ENCODE data around the gene ATP5MK.

Gene ATP5MK, protein sequence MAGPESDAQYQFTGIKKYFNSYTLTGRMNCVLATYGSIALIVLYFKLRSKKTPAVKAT

DNA sequence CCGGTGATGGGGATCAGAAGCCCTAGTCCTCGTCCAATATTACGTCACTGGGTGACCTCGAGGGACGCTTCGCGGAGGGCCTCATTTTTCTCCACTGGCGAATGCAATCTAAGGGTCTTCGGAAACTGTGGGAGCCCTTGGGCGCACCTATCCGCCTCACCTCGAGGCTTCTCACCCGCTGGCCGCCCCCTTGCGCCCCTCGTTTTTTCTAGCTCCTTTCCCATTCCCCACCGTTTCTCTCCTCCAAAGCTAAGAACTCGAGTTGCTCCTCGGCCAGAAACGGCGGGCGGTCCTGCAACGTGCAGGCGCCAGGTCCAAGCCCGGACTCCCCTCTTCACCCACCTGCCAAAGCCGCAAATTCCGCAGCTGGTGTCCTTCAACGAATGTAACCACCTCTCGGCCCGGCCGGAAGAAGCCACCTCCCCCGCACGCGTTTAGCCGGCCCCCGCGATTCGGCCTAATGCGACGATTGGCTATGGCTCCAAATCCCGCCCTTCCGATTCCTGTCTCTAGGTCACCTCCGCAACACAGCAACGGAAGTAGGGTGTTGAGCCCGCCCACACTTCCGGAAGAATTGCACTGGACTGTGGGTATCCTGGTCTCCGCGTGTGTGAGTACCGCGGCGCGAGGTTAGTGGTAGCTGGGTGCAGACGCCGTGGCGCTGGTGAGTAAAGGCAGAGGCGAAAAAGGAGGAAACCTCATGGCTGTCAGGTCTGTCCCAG lies at the start of gene ATP5MK, which contains the start of gene PDCD11:
TSS of gene ATP5MK (minus strand) at position 409 of the 722 bp plus-strand sequence. CDS start 4,018 bp downstream, outside the sequence.
TSS of gene PDCD11 (plus strand) at position 560 of the 722 bp plus-strand sequence. CDS start 1,801 bp downstream, outside the sequence.
- Histone ChIP-seq H3K4me3 (ENCODE audit: low read length) (peak within 1 kb of the TSS; percentile 98), H3K9ac (ENCODE audit: low read length) (peak within 1 kb of the TSS; percentile 91), H3K4me1 (ENCODE audit: control insufficient read depth, low read depth, low read length) (peaks cover 15% of the 10 kb centered on the region), H3K36me3 (ENCODE audit: control insufficient read depth, low read depth, low read length) (peaks cover 44% of the 10 kb centered on the region), H3K9me3 (ENCODE audit: control insufficient read depth, low read depth, low read length) (no peaks in the 10 kb centered on the region), H3K27me3 (ENCODE audit: control insufficient read depth, insufficient read depth, low read length) (no peaks in the 10 kb centered on the region), H3K27ac (ENCODE audit: low read length) (peak within 1 kb of the TSS; percentile 49)

DNA sequence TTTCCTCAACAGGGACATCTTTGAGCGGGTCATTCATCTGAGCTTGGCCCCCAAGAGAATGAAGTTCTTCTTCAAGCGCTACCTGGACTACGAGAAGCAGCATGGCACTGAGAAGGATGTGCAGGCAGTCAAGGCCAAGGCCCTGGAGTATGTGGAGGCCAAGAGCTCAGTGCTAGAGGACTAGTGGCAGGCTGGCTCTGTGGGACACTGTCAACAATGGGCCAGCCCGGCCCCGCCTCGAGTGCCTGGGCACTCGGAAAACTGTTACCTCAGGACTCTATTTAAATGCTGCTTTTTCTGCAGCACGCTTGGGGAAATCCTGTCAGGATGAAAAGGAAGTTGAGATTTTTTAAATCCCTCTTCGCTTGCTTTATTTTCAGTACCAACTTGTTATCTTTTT lies 49.1 kb upstream of the ATP5MK start:
- no peak overlapping the region for H3K27ac ChIP-seq (ENCODE audit: low read length)
- no peaks in the 10 kb centered on the region for H3K27me3 ChIP-seq (ENCODE audit: control insufficient read depth, insufficient read depth, low read length)
- H3K4me1 ChIP-seq (ENCODE audit: control insufficient read depth, low read depth, low read length), result no peaks in the 10 kb centered on the region
- peaks cover 58% of the 10 kb centered on the region for H3K36me3 ChIP-seq (ENCODE audit: control insufficient read depth, low read depth, low read length)
- H3K9ac ChIP-seq (ENCODE audit: low read length), result no peak overlapping the region
- H3K9me3 ChIP-seq (ENCODE audit: control insufficient read depth, low read depth, low read length), result no peaks in the 10 kb centered on the region
- no peak overlapping the region for H3K4me3 ChIP-seq (ENCODE audit: low read length)

- H3K27ac ChIP-seq (ENCODE audit: low read length), result no peak overlapping the region
- H3K36me3 ChIP-seq (ENCODE audit: control insufficient read depth, low read depth, low read length), result peaks cover 67% of the 10 kb centered on the region
- H3K9me3 ChIP-seq (ENCODE audit: control insufficient read depth, low read depth, low read length), result no peaks in the 10 kb centered on the region
- no peaks in the 10 kb centered on the region for H3K4me1 ChIP-seq (ENCODE audit: control insufficient read depth, low read depth, low read length)
- no peaks in the 10 kb centered on the region for H3K27me3 ChIP-seq (ENCODE audit: control insufficient read depth, insufficient read depth, low read length)
- no peak overlapping the region for H3K9ac ChIP-seq (ENCODE audit: low read length)
- no peak overlapping the region for H3K4me3 ChIP-seq (ENCODE audit: low read length)
These were observed 48.2 kb upstream of the ATP5MK start for GRCh38 chr10:103444478-103444877.

DNA sequence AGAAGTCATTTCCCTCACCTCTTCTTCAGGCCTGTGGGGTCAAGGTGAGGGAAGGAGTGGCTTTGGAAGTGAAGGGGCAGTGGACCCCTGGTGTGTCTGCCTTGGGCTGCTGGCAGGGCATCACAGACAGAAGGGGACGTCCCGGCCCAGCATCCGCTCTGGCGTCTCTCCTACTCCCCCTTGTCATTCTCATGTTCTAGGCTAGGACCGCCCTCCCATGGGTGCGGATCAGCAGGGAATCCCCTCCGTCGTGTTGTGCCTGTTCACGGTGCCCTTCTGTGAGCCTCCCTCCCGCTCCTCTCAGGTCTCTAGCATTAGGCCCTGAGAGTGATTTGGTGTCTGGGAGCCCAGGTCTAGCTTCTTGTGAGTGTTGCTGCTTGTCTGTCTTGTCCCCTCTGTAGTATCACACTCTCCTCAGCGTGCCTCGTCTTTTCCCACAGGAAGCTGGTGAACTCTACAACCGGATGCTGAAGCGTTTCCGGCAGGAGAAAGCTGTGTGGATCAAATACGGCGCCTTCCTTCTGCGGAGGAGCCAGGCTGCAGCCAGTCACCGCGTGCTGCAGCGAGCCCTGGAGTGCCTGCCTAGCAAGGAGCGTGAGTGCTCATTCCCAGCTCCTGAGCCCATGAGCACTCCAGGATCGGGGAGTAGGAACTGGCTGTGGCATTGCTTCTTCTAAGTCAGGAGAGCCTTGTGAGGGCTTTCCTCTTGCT lies 47.4 kb upstream of the ATP5MK start:
- Histone ChIP-seq H3K9ac (ENCODE audit: low read length) (no peak overlapping the region), H3K36me3 (ENCODE audit: control insufficient read depth, low read depth, low read length) (peaks cover 74% of the 10 kb centered on the region), H3K27ac (ENCODE audit: low read length) (no peak overlapping the region), H3K4me1 (ENCODE audit: control insufficient read depth, low read depth, low read length) (no peaks in the 10 kb centered on the region), H3K9me3 (ENCODE audit: control insufficient read depth, low read depth, low read length) (no peaks in the 10 kb centered on the region), H3K4me3 (ENCODE audit: low read length) (no peak overlapping the region), H3K27me3 (ENCODE audit: control insufficient read depth, insufficient read depth, low read length) (no peaks in the 10 kb centered on the region)

GRCh38 chr10:103442031-103442461 lies 45.8 kb upstream of the ATP5MK start:
- peaks cover 79% of the 10 kb centered on the region for H3K36me3 ChIP-seq (ENCODE audit: control insufficient read depth, low read depth, low read length)
- H3K4me3 ChIP-seq (ENCODE audit: low read length), result no peak overlapping the region
- no peak overlapping the region for H3K9ac ChIP-seq (ENCODE audit: low read length)
- no peaks in the 10 kb centered on the region for H3K27me3 ChIP-seq (ENCODE audit: control insufficient read depth, insufficient read depth, low read length)
- no peaks in the 10 kb centered on the region for H3K4me1 ChIP-seq (ENCODE audit: control insufficient read depth, low read depth, low read length)
- H3K27ac ChIP-seq (ENCODE audit: low read length), result no peak overlapping the region
- H3K9me3 ChIP-seq (ENCODE audit: control insufficient read depth, low read depth, low read length), result no peaks in the 10 kb centered on the region

DNA sequence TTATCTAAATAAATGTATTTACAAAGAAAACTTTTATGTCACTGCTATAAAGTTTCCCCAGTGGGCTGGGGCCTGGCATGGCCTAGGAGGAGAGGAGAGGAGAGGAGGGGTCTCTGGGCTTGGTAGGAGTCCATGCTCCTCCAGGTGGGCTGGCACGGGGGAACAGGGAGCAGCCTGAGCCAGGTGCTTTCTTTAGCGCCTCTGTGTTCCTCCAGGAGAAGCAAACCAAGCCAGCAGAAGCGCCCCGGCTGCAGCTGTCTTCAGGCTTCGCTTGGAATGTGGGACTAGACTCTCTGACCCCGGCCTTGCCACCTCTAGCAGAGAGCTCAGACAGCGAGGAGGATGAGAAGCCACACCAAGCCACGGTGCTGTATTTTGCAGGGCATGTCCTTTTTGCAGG lies 45.3 kb upstream of the ATP5MK start:
- Histone ChIP-seq H3K4me1 (ENCODE audit: control insufficient read depth, low read depth, low read length) (no peaks in the 10 kb centered on the region), H3K9ac (ENCODE audit: low read length) (no peak overlapping the region), H3K36me3 (ENCODE audit: control insufficient read depth, low read depth, low read length) (peaks cover 83% of the 10 kb centered on the region), H3K27me3 (ENCODE audit: control insufficient read depth, insufficient read depth, low read length) (no peaks in the 10 kb centered on the region), H3K9me3 (ENCODE audit: control insufficient read depth, low read depth, low read length) (no peaks in the 10 kb centered on the region), H3K4me3 (ENCODE audit: low read length) (no peak overlapping the region), H3K27ac (ENCODE audit: low read length) (no peak overlapping the region)

DNA sequence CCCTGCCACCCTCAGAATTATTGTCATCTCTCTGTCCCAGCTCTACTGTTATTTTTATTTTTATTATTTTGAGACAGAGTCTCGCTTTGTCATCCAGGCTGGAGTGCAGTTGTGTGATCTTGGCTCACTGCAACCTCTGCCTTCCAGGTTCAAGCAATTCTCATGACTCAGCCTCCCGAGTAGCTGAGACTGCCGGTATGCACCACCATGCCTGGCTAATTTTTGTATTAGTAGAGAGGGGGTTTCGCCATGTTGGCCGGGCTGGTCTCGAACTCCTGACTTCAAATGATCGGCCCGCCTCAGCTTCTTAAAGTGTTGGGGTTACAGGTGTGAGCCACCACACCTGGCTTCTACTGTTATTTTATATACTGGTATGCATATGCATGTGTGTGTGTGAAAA lies 44.9 kb upstream of the ATP5MK start:
- Histone ChIP-seq H3K4me3 (ENCODE audit: low read length) (no peak overlapping the region), H3K36me3 (ENCODE audit: control insufficient read depth, low read depth, low read length) (peaks cover 88% of the 10 kb centered on the region), H3K9ac (ENCODE audit: low read length) (no peak overlapping the region), H3K4me1 (ENCODE audit: control insufficient read depth, low read depth, low read length) (no peaks in the 10 kb centered on the region), H3K9me3 (ENCODE audit: control insufficient read depth, low read depth, low read length) (no peaks in the 10 kb centered on the region), H3K27ac (ENCODE audit: low read length) (no peak overlapping the region), H3K27me3 (ENCODE audit: control insufficient read depth, insufficient read depth, low read length) (no peaks in the 10 kb centered on the region)

DNA sequence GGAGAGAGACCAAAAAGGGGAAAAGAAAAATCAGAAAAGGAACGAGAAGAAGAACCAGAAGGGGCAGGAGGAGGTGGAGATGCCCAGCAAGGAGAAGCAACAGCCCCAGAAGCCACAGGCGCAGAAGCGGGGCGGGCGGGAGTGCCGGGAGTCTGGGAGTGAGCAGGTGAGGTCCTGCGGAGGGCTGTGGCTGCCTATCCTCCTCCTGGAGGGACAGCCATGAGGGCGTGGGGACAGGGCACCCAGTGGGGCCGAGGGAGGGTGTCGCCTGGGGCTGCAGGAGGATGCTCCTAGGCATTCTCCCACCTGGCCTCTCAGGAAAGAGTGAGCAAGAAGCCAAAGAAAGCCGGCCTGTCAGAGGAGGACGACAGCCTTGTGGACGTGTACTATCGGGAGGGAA lies 44.1 kb upstream of the ATP5MK start:
- no peak overlapping the region for H3K27ac ChIP-seq (ENCODE audit: low read length)
- no peak overlapping the region for H3K4me3 ChIP-seq (ENCODE audit: low read length)
- no peaks in the 10 kb centered on the region for H3K9me3 ChIP-seq (ENCODE audit: control insufficient read depth, low read depth, low read length)
- H3K27me3 ChIP-seq (ENCODE audit: control insufficient read depth, insufficient read depth, low read length), result no peaks in the 10 kb centered on the region
- no peaks in the 10 kb centered on the region for H3K4me1 ChIP-seq (ENCODE audit: control insufficient read depth, low read depth, low read length)
- H3K36me3 ChIP-seq (ENCODE audit: control insufficient read depth, low read depth, low read length), result peaks cover 91% of the 10 kb centered on the region
- H3K9ac ChIP-seq (ENCODE audit: low read length), result no peak overlapping the region

- H3K4me1 ChIP-seq (ENCODE audit: control insufficient read depth, low read depth, low read length), result no peaks in the 10 kb centered on the region
- no peak overlapping the region for H3K27ac ChIP-seq (ENCODE audit: low read length)
- H3K27me3 ChIP-seq (ENCODE audit: control insufficient read depth, insufficient read depth, low read length), result no peaks in the 10 kb centered on the region
- no peaks in the 10 kb centered on the region for H3K9me3 ChIP-seq (ENCODE audit: control insufficient read depth, low read depth, low read length)
- no peak overlapping the region for H3K4me3 ChIP-seq (ENCODE audit: low read length)
- peaks cover 90% of the 10 kb centered on the region for H3K36me3 ChIP-seq (ENCODE audit: control insufficient read depth, low read depth, low read length)
- H3K9ac ChIP-seq (ENCODE audit: low read length), result no peak overlapping the region
These were observed 43.5 kb upstream of the ATP5MK start for GRCh38 chr10:103439776-103440175.

GRCh38 chr10:103433858-103434257 lies 37.6 kb upstream of the ATP5MK start:
- Histone ChIP-seq H3K4me1 (ENCODE audit: control insufficient read depth, low read depth, low read length) (no peaks in the 10 kb centered on the region), H3K9me3 (ENCODE audit: control insufficient read depth, low read depth, low read length) (no peaks in the 10 kb centered on the region), H3K36me3 (ENCODE audit: control insufficient read depth, low read depth, low read length) (peaks cover 87% of the 10 kb centered on the region), H3K9ac (ENCODE audit: low read length) (no peak overlapping the region), H3K27me3 (ENCODE audit: control insufficient read depth, insufficient read depth, low read length) (no peaks in the 10 kb centered on the region), H3K4me3 (ENCODE audit: low read length) (no peak overlapping the region), H3K27ac (ENCODE audit: low read length) (no peak overlapping the region)

DNA sequence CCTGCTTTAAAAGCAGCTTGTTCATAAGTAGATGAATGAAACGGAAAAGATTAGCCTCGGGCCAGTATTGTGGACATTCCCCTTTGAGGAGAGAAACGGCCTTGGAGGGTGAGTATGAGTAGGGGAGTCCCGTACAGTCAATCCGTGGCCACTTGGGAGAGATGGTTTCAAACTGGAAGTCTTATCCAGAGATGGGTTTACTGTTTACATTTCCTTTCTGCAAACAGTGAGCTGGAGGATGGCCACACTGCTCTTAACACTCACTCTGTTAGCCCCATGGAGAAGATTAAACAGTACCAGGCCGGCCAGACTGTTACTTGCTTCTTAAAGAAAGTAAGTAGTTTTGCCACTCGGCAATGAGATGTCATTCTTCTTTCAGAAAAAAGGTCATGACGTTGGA lies 35.6 kb upstream of the ATP5MK start:
- Histone ChIP-seq H3K27ac (ENCODE audit: low read length) (no peak overlapping the region), H3K36me3 (ENCODE audit: control insufficient read depth, low read depth, low read length) (peaks cover 90% of the 10 kb centered on the region), H3K9ac (ENCODE audit: low read length) (no peak overlapping the region), H3K4me3 (ENCODE audit: low read length) (no peak overlapping the region), H3K27me3 (ENCODE audit: control insufficient read depth, insufficient read depth, low read length) (no peaks in the 10 kb centered on the region), H3K9me3 (ENCODE audit: control insufficient read depth, low read depth, low read length) (no peaks in the 10 kb centered on the region), H3K4me1 (ENCODE audit: control insufficient read depth, low read depth, low read length) (no peaks in the 10 kb centered on the region)

All from iPS-18a (cell line).